ENCODE measurements around the gene ZNF253. TPM values are rescaled to one million over a fixed set of nuclear protein-coding genes. Genes with fewer than 3 reads are reported as not detected.
"Not testable (repeated sequence)": the region's sequence is repeated elsewhere in the genome, so short reads cannot be mapped to it uniquely, and the experiment has no call there.

Gene ZNF253
- total RNA-seq, 4 donors from 2014 or later = 25.7 to 31.6 (median 27.2) TPM

DNA sequence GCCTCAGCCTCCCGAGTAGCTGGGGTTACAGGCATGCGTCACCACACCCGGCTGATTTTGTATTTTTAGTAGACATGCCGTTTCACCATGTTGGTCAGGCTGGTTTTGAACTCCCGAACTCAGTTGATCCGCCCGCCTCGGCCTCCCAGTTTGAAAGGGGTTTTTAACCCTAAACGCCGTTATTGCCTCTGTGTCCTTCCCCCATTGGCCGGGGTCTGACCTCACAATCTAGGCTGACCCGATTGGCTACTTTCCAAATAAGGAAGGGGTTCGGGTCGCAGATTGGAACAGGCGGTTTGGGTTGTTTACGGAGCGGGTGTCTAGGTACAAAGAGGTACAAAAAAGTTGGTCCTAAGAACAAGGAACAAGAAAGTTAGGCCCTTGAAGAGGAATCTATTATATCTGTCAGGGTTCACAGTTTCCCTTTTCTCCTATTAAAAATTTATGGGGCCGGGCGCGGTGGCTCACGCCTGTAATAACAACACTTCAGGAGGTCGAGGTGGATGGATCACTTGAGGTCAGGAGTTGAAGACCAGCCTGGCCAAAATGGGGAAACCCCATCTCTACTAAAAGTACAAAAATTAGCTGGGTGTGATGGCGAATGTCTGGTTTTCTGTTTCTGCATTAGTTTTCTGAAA is 1.0 kb downstream of the ZNF253 start:
- TF ChIP-seq, protein P1, sequence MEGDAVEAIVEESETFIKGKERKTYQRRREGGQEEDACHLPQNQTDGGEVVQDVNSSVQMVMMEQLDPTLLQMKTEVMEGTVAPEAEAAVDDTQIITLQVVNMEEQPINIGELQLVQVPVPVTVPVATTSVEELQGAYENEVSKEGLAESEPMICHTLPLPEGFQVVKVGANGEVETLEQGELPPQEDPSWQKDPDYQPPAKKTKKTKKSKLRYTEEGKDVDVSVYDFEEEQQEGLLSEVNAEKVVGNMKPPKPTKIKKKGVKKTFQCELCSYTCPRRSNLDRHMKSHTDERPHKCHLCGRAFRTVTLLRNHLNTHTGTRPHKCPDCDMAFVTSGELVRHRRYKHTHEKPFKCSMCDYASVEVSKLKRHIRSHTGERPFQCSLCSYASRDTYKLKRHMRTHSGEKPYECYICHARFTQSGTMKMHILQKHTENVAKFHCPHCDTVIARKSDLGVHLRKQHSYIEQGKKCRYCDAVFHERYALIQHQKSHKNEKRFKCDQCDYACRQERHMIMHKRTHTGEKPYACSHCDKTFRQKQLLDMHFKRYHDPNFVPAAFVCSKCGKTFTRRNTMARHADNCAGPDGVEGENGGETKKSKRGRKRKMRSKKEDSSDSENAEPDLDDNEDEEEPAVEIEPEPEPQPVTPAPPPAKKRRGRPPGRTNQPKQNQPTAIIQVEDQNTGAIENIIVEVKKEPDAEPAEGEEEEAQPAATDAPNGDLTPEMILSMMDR (IDR thresholded peaks at IDR 0.05) = no peak
- no peak for TF ChIP-seq POLR2A (IDR thresholded peaks at IDR 0.05)
- peak overlapping the region; percentile 44 to 83 (median 52) for H3K4me3 ChIP-seq (replicated peaks in 1 of 3)
- H3K9me3 ChIP-seq = no peaks in the 10 kb centered on the region
- intact Hi-C loops (cut with DNase I) = no loop called here
- peaks cover 17 to 19% of the 10 kb centered on the region in 2 donors for H3K4me1 ChIP-seq
- WGBS, 2 donors = 2 to 3% methylated on average over 23 of the region's 23 CpGs
- no peaks in the 10 kb centered on the region for H3K27me3 ChIP-seq
- H3K36me3 ChIP-seq = no peaks in the 10 kb centered on the region
- H3K27ac ChIP-seq = peak overlapping the region; percentile 79 to 87 (median 80)
- DNase-seq = peak; percentile 42 to 44

DNA sequence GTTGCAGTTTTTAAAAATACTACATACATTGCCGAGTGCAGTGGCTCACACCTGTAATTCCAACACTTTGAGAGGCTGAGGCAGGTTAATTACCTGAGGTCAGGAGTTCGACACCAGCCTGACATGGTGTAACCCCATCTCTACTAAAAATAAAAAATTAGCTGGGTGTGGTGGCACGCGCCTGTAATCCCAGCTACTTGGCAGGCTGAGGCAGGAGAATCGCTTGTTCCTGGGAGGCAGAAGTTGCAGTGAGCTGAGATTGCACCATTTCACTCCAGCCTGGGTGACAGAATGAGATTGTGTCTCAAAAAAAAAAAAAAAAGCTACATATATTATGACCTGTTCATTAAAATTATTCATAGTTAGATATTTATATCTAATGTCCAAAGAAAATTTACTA is 4.4 kb downstream of the ZNF253 start:
- H3K4me3 ChIP-seq (replicated peaks in 1 of 3); H3K27me3 ChIP-seq; H3K36me3 ChIP-seq; H3K9me3 ChIP-seq; DNase-seq; H3K27ac ChIP-seq; intact Hi-C loops (cut with DNase I): not testable (repeated sequence)
- WGBS, 2 donors = 90 to 99% methylated on average over 5 of the region's 5 CpGs
- peaks cover 20 to 26% of the 10 kb centered on the region in 2 donors for H3K4me1 ChIP-seq

DNA sequence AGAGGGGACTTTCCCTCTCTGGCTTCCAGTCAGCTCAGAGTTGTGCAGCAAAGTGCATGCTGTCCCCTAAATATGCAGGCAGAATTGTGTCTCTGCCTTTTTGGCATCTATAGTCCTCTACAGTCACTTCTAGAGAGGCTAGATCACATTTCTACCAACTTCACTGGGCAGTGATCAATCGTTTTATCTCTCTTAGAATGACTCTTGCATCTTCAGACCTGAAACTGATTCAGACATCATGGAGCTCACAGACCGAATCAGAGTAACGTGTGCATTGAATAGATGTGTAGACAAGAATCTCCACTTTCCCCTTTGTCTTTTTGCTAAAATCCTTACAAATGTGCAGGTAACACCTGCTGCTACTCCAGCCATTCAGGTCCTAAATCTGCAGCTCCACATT is 6.2 kb downstream of the ZNF253 start:
- H3K36me3 ChIP-seq = no peaks in the 10 kb centered on the region
- no peak for DNase-seq
- no peak for TF ChIP-seq POLR2A (IDR thresholded peaks at IDR 0.05)
- TF ChIP-seq, protein P1 (IDR thresholded peaks at IDR 0.05) = no peak
- no peaks in the 10 kb centered on the region for H3K9me3 ChIP-seq
- WGBS, 2 donors = 87 to 88% methylated on average over 3 of the region's 3 CpGs
- H3K27me3 ChIP-seq = no peaks in the 10 kb centered on the region
- H3K27ac ChIP-seq = no peak overlapping the region
- peaks cover 27 to 33% of the 10 kb centered on the region in 2 donors for H3K4me1 ChIP-seq
- intact Hi-C loops (cut with DNase I) = no loop called here
- no peak overlapping the region for H3K4me3 ChIP-seq (replicated peaks in 1 of 3)

DNA sequence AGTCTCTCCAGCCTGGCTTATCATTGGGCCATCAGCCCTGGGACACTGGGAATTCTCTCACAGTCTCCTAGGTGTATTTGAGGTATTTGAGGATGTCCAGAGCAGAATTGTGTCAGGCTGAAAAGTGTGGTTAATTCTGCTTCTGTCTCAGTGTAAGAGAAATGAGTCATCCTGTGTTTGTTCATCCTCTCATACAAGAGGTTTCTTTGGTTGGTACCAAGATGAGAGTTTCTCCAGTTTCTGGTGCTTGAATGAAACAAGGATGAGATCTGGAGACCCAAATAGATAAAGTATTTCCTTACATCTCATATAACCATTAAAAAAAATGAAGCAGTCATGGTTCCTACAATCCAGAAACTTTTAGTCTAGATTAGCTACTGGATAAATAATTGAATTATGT is 7.7 kb downstream of the ZNF253 start:
- no peak for TF ChIP-seq POLR2A (IDR thresholded peaks at IDR 0.05)
- TF ChIP-seq, protein P1 (IDR thresholded peaks at IDR 0.05) = no peak
- H3K4me3 ChIP-seq (replicated peaks in 1 of 3) = no peak overlapping the region
- no peaks in the 10 kb centered on the region for H3K9me3 ChIP-seq
- peaks cover 14 to 21% of the 10 kb centered on the region in 2 donors for H3K4me1 ChIP-seq
- intact Hi-C loops (cut with DNase I) = no loop called here
- no peaks in the 10 kb centered on the region for H3K36me3 ChIP-seq
- no peak overlapping the region for H3K27ac ChIP-seq
- no peak for DNase-seq
- no peaks in the 10 kb centered on the region for H3K27me3 ChIP-seq

DNA sequence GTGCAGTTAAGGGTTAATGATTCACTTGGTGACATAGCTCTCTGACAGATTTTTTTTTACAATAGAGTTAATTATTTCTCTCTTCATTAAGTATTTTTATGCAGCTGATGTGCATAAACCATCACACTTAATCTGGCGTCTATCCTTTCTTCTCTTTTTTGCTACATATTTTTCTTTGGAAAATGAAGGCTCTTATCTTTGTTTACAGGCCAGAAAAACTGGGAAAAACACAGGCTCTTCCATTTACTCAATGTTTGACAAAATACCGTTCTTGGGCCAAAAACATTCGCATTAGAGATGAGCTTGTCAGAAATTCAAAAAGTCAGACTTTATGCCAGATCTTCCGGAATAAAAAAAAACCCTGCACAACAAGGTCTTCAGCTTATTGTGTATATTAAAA is 12.0 kb downstream of the ZNF253 start:
- DNase-seq = no peak
- Histone ChIP-seq H3K4me3 (replicated peaks in 1 of 3) (no peak overlapping the region), H3K27me3 (no peaks in the 10 kb centered on the region), H3K4me1 (peaks cover 8 to 11% of the 10 kb centered on the region in 2 donors), H3K36me3 (peaks cover 0 to 4% of the 10 kb centered on the region in 2 donors), H3K9me3 (no peaks in the 10 kb centered on the region), H3K27ac (no peak overlapping the region)
- WGBS, 2 donors = 78 to 85% methylated on average over 4 of the region's 4 CpGs
- intact Hi-C loops (cut with DNase I) = no loop called here
- TF ChIP-seq, protein P1 (IDR thresholded peaks at IDR 0.05) = no peak
- TF ChIP-seq POLR2A (IDR thresholded peaks at IDR 0.05) = no peak
